Endothelial cell of umbilical vein (primary cell): Measurements from ENCODE around the gene MYH10. TPM values are rescaled to one million over a fixed set of nuclear protein-coding genes. Genes with fewer than 3 reads are reported as not detected.

Experiments
- BruUV-seq: library from RNA; stranded (reverse); fragments of 400-500 nt; replicated peaks from 2 replicates; lab custom pipeline; 2021; lab: Mats Ljungman, UMichigan
- CTCF ChIA-PET: fragments of 300-600, 350-600 bp; sonication (Branson Sonifier 250); formaldehyde crosslinking; loops from one replicate; lab custom pipeline; 2021; ENCODE audit warnings: antibody characterized with exemption, inconsistent platforms; lab: Charles Lee
- POLR2A ChIA-PET: fragments of 300-600, 350-600 bp; sonication (Branson Sonifier 250); formaldehyde crosslinking; loops from one replicate; lab custom pipeline; 2021; ENCODE audit warnings: antibody characterized with exemption, inconsistent platforms; lab: Charles Lee
- DNase-seq: peaks from one replicate; pipeline ENCODE4 v3.0.0-alpha.2; 2011; ENCODE audit warnings: low read depth, low spot score
- FAIRE-seq: peaks from 2 replicates; lab custom pipeline; 2011; peaks lifted over from hg19 to GRCh38; lab: Jason Lieb, UNC
- H2AFZ ChIP-seq: 2 replicates; pipeline ENCODE4 v1.6.0; 2012; ENCODE audit warnings: low read depth, low read length, control low read depth, inconsistent platforms
- H3K27ac ChIP-seq: 2 replicates; pipeline ENCODE4 v1.5.1; 2011; ENCODE audit warnings: low read depth, mild to moderate bottlenecking, control low read depth, low read length, moderate library complexity; ENCODE audit not compliant: insufficient read depth
- H3K27me3 ChIP-seq, 2 experiments: 2 replicates each; pipeline versions ENCODE4 v1.6.0 to v1.6.1; 2011; ENCODE audit warnings: low read length in 2 of 2, mixed read lengths in 1 of 2; ENCODE audit not compliant: control insufficient read depth in 2 of 2, insufficient read depth in 2 of 2
- H3K36me3 ChIP-seq, 2 experiments: 2 replicates in 1 of 2; 3 replicates in 1 of 2; pipeline ENCODE4 v1.5.1; 2011; ENCODE audit warnings: low read length in 2 of 2, mild to moderate bottlenecking in 1 of 2, moderate library complexity in 1 of 2; ENCODE audit not compliant: control insufficient read depth in 2 of 2, insufficient read depth in 2 of 2; ENCODE audit errors: extremely low read depth in 1 of 2
- H3K4me1 ChIP-seq: 3 replicates; pipeline ENCODE4 v1.5.1; 2011; ENCODE audit warnings: mild to moderate bottlenecking, low read length; ENCODE audit not compliant: control insufficient read depth, insufficient read depth; ENCODE audit errors: extremely low read depth
- H3K4me2 ChIP-seq: 2 replicates; pipeline ENCODE4 v1.6.1; 2011; ENCODE audit warnings: low read length, control low read depth, mixed read lengths; ENCODE audit not compliant: insufficient read depth
- H3K4me3 ChIP-seq, 3 experiments: fragments of 200-600 bp in 1 of 3; sonication (generic), shearing (Covaris generic) in 1 of 3; replicated peaks in 1 of 3; 2 replicates each; pipeline ENCODE4 v1.5.1; 2011 to 2016; ENCODE audit warnings: control low read depth in 3 of 3, low read length in 3 of 3, mild to moderate bottlenecking in 2 of 3, inconsistent platforms in 1 of 3, low read depth in 1 of 3, moderate library complexity in 1 of 3; ENCODE audit not compliant: insufficient read depth in 1 of 3
- H3K79me2 ChIP-seq: 2 replicates; pipeline ENCODE4 v1.6.0; 2012; ENCODE audit warnings: low read length, inconsistent platforms; ENCODE audit not compliant: control insufficient read depth, insufficient read depth
- H3K9ac ChIP-seq: replicated peaks from 2 replicates; pipeline ENCODE3; 2011; ENCODE audit warnings: low read length, control low read depth; ENCODE audit not compliant: insufficient read depth; ENCODE audit errors: extremely low read depth
- H3K9me1 ChIP-seq: replicated peaks from 3 replicates; pipeline ENCODE4 v1.6.0; 2011; ENCODE audit warnings: mild to moderate bottlenecking, low read length; ENCODE audit not compliant: control insufficient read depth, insufficient read depth; ENCODE audit errors: extremely low read depth
- H3K9me3 ChIP-seq: replicated peaks from 2 replicates; pipeline ENCODE4 v1.5.1; 2012; ENCODE audit warnings: low read length, inconsistent platforms; ENCODE audit not compliant: control insufficient read depth, insufficient read depth
- H4K20me1 ChIP-seq: replicated peaks from 2 replicates; pipeline ENCODE3; 2011; ENCODE audit warnings: mild to moderate bottlenecking, low read length; ENCODE audit not compliant: control insufficient read depth, insufficient read depth; ENCODE audit errors: extremely low read depth
- EZH2 ChIP-seq: IDR thresholded peaks from 2 replicates; pipeline ENCODE4 v1.6.1; 2012; ENCODE audit warnings: borderline replicate concordance, low read depth, mild to moderate bottlenecking, moderate library complexity, low read length, inconsistent platforms; ENCODE audit not compliant: severe bottlenecking
- FOS ChIP-seq: IDR thresholded peaks from 2 replicates; pipeline ENCODE4 v1.6.1; 2011; ENCODE audit warnings: mild to moderate bottlenecking, low read length, moderate library complexity, borderline replicate concordance; ENCODE audit not compliant: insufficient read depth
- GATA2 ChIP-seq: IDR thresholded peaks from 2 replicates; pipeline ENCODE4 v1.7.0; 2011; ENCODE audit warnings: low read depth, mild to moderate bottlenecking, moderate library complexity, mixed read lengths, low read length; ENCODE audit not compliant: insufficient read length, insufficient read depth
- JUN ChIP-seq: IDR thresholded peaks from 2 replicates; pipeline ENCODE4 v1.6.1; 2011; ENCODE audit warnings: borderline replicate concordance, low read depth; ENCODE audit not compliant: insufficient read length, insufficient read depth
- MYC ChIP-seq: IDR thresholded peaks from one replicate; pipeline ENCODE4 v1.6.1; 2011; ENCODE audit warnings: mild to moderate bottlenecking, low read depth, low read length
- POLR2A ChIP-seq: IDR thresholded peaks from 2 replicates; pipeline ENCODE4 v1.6.1; 2012; ENCODE audit warnings: low read depth, mild to moderate bottlenecking, control low read depth, low read length
- POLR2AphosphoS5 ChIP-seq: IDR thresholded peaks from 2 replicates; pipeline ENCODE4 v1.6.1; 2012; ENCODE audit warnings: low read depth, mild to moderate bottlenecking, control low read depth, low read length, moderate library complexity; ENCODE audit not compliant: insufficient read depth
- dilution Hi-C: fragments of 300-500 bp; cut with MboI; formaldehyde crosslinking; loops from one replicate; pipeline ENCODE4 v1.15.0; 2019; ENCODE audit warnings: low sequenced_read_pairs; ENCODE audit not compliant: extremely low pct_ligation_motif_present
- intact Hi-C: fragments of 100-400 bp; cut with micrococcal nuclease; formaldehyde crosslinking; loops from one replicate; pipeline ENCODE4 v1.10.0; 2022
- polyA plus RNA-seq, 4 experiments: library from polyadenylated mRNA; depleted of rRNA in 3 of 4; stranded (reverse) in 3 of 4; unstranded in 1 of 4; fragments of >200 nt; gene quantifications; 2 replicates each; pipeline versions ENCODE4 v1.2.1 to v1.2.3, GENCODE V29; 2011 to 2012; ENCODE audit warnings: missing spikeins in 1 of 4
- total RNA-seq: library from RNA; stranded (reverse); gene quantifications from 2 replicates; pipeline ENCODE4 v1.2.3, GENCODE V29; 2021
- TF ChIP-seq, protein P1 (sequence below), 2 donors: IDR thresholded peaks; 1 replicate in 1 of 2; 2 replicates in 1 of 2; pipeline ENCODE4 v1.5.1; 2011; ENCODE audit warnings: low read length in 2 of 2, mild to moderate bottlenecking in 2 of 2, moderate library complexity in 2 of 2, control low read depth in 1 of 2, inconsistent platforms in 1 of 2, low read depth in 1 of 2; ENCODE audit not compliant: insufficient read depth in 1 of 2; ENCODE audit errors: extremely low read depth in 1 of 2
- TF ChIP-seq, protein P2 (sequence below): IDR thresholded peaks from 2 replicates; pipeline ENCODE4 v1.6.1; 2011; ENCODE audit not compliant: insufficient read depth, insufficient read length

Gene MYH10
- total and polyA plus RNA-seq, 2 donors (not counting 3 experiments of a cell fraction or from before 2014, with no cell fraction given) = 73.4 to 232 TPM

DNA sequence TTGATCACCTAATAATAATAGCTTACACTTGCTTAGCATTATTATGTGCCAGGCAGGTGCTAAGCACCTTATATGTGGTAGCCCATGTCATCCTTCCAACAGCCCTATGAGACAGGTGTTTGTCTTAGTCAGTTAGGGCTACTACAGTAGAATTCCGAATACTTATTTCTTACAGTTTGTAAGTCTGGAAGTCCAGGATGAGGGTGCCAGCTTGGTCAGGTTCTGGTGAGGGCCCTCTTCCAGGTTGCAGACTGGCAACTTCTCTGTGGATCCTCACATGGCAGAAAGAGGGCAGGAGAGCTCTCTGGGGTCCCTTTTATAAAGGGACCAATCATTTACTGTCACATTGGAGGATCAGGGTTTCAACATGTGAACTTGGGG, 19.6 kb upstream of the MYH10 start:
- DNase-seq (no peak), FAIRE-seq (no peak)
- H4K20me1 ChIP-seq = no peaks in the 10 kb centered on the region
- dilution Hi-C loops (no loop called here), intact Hi-C loops (no loop called here)
- no peak overlapping the region for H3K9ac ChIP-seq
- no peaks in the 10 kb centered on the region for H3K36me3 ChIP-seq
- TF ChIP-seq FOS = no peak
- TF ChIP-seq, protein P1, sequence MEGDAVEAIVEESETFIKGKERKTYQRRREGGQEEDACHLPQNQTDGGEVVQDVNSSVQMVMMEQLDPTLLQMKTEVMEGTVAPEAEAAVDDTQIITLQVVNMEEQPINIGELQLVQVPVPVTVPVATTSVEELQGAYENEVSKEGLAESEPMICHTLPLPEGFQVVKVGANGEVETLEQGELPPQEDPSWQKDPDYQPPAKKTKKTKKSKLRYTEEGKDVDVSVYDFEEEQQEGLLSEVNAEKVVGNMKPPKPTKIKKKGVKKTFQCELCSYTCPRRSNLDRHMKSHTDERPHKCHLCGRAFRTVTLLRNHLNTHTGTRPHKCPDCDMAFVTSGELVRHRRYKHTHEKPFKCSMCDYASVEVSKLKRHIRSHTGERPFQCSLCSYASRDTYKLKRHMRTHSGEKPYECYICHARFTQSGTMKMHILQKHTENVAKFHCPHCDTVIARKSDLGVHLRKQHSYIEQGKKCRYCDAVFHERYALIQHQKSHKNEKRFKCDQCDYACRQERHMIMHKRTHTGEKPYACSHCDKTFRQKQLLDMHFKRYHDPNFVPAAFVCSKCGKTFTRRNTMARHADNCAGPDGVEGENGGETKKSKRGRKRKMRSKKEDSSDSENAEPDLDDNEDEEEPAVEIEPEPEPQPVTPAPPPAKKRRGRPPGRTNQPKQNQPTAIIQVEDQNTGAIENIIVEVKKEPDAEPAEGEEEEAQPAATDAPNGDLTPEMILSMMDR (IDR thresholded peaks at IDR 0.05; ENCODE audit: extremely low read depth in 1 of 2, insufficient read depth in 1 of 2, low read depth in 1 of 2, low read length in 2 of 2) = no peak
- TF ChIP-seq POLR2A = no peak
- TF ChIP-seq MYC = no peak
- no peak for TF ChIP-seq EZH2
- TF ChIP-seq GATA2 = no peak
- TF ChIP-seq, protein P2, sequence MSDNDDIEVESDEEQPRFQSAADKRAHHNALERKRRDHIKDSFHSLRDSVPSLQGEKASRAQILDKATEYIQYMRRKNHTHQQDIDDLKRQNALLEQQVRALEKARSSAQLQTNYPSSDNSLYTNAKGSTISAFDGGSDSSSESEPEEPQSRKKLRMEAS = no peak
- TF ChIP-seq JUN = no peak
- TF ChIP-seq POLR2AphosphoS5 = no peak
- ChIA-PET POLR2A (no interaction called here), CTCF (interaction anchor here (1.0 to 1.5 kb wide), 2 partner anchors 13 to 95 kb away, joined by 3 to 4 read pairs; no protein-coding TSS in a partner anchor)
- no peak overlapping the region for H2AFZ ChIP-seq
- no peak overlapping the region for H3K4me3 ChIP-seq
- H3K4me2 ChIP-seq = no peak overlapping the region
- no peaks in the 10 kb centered on the region for H3K79me2 ChIP-seq
- no peak overlapping the region for H3K27ac ChIP-seq
- BruUV-seq = no TSS peak
- no peaks in the 10 kb centered on the region for H3K9me3 ChIP-seq
- no peaks in the 10 kb centered on the region for H3K9me1 ChIP-seq
- H3K4me1 ChIP-seq = no peaks in the 10 kb centered on the region
- H3K27me3 ChIP-seq = peaks cover 2 to 3% of the 10 kb centered on the region in 2 experiments
